BE2C (cell line): ENCODE results near the gene DDX49.

Experiments
- DNase-seq: peaks from one replicate; pipeline ENCODE4 v3.0.0-alpha.2; 2020
- H3K27me3 ChIP-seq: fragments of 250-450 bp; sonication (Bioruptor Pico); 2 replicates; pipeline ENCODE4 v1.5.1; 2020; ENCODE audit warnings: mild to moderate bottlenecking
- H3K36me3 ChIP-seq: fragments of 250-450 bp; sonication (Bioruptor Pico); 2 replicates; pipeline ENCODE4 v1.5.1; 2020; ENCODE audit warnings: mild to moderate bottlenecking
- H3K4me1 ChIP-seq: fragments of 250-450 bp; sonication (Bioruptor Pico); 2 replicates; pipeline ENCODE4 v1.5.1; 2020
- H3K4me3 ChIP-seq: 2 replicates; pipeline ENCODE4 v1.5.1; 2011; ENCODE audit warnings: low read depth, low read length
- H3K9me3 ChIP-seq: fragments of 250-450 bp; sonication (Bioruptor Pico); 2 replicates; pipeline ENCODE4 v1.5.1; 2020
- CTCF ChIP-seq: IDR thresholded peaks from 2 replicates; pipeline ENCODE4 v1.5.1; 2012; ENCODE audit warnings: mild to moderate bottlenecking, low read depth, low read length

The DDX49 gene

GRCh38 chr19:18883526-18884304 lies 35.8 kb upstream of the DDX49 start:
- Histone ChIP-seq H3K27me3 (no peaks in the 10 kb centered on the region), H3K4me3 (no peak overlapping the region), H3K36me3 (no peaks in the 10 kb centered on the region), H3K4me1 (peaks cover 3% of the 10 kb centered on the region; the same call in 1 of the 2 replicates), H3K9me3 (no peaks in the 10 kb centered on the region; the same call in 1 of the 2 replicates)
- no peak for TF ChIP-seq CTCF
- no peak for DNase-seq

- H3K9me3 ChIP-seq, result no peaks in the 10 kb centered on the region
- H3K36me3 ChIP-seq, result no peaks in the 10 kb centered on the region
- no peak for DNase-seq
- TF ChIP-seq CTCF, result no peak
- no peak overlapping the region for H3K4me3 ChIP-seq
- no peaks in the 10 kb centered on the region for H3K4me1 ChIP-seq
- no peaks in the 10 kb centered on the region for H3K27me3 ChIP-seq
Measured at GRCh38 chr19:18886972-18887371, 32.5 kb upstream of the DDX49 start.

- Histone ChIP-seq H3K27me3 (no peaks in the 10 kb centered on the region), H3K4me1 (peaks cover 4% of the 10 kb centered on the region; the same call in 1 of the 2 replicates), H3K36me3 (no peaks in the 10 kb centered on the region), H3K4me3 (no peak overlapping the region), H3K9me3 (no peaks in the 10 kb centered on the region)
- DNase-seq, result no peak
- no peak for TF ChIP-seq CTCF
Measured at GRCh38 chr19:18889949-18890745, 29.4 kb upstream of the DDX49 start.

- H3K27me3 ChIP-seq, result no peaks in the 10 kb centered on the region
- peaks cover 11% of the 10 kb centered on the region for H3K4me1 ChIP-seq
- H3K36me3 ChIP-seq, result no peaks in the 10 kb centered on the region
- H3K9me3 ChIP-seq, result no peaks in the 10 kb centered on the region
- no peak for DNase-seq
- H3K4me3 ChIP-seq, result no peak overlapping the region
- TF ChIP-seq CTCF, result no peak
Measured at GRCh38 chr19:18893587-18894253, 25.8 kb upstream of the DDX49 start.

GRCh38 chr19:18894254-18895037 lies 25.1 kb upstream of the DDX49 start:
- H3K27me3 ChIP-seq, result no peaks in the 10 kb centered on the region
- DNase-seq, result peak; percentile 90
- no peaks in the 10 kb centered on the region for H3K36me3 ChIP-seq
- H3K4me3 ChIP-seq, result peak overlapping the region; percentile 61
- H3K4me1 ChIP-seq, result peaks cover 12% of the 10 kb centered on the region
- no peaks in the 10 kb centered on the region for H3K9me3 ChIP-seq
- TF ChIP-seq CTCF, result no peak
